GM18873 (cell line): Measurements from ENCODE around the gene MAP4K3.
A peak's percentile ranks its signal among the peaks of the same experiment; 100 is the strongest.

Experiments
- ATAC-seq: cut with Tn5 transposase; IDR thresholded peaks from one replicate; pipeline ENCODE4 v1.9.1; 2021; ENCODE audit warnings: mild to moderate bottlenecking, moderate library complexity, moderate number of reproducible peaks; ENCODE audit not compliant: unreplicated experiment, low FRiP score

MAP4K3 gene

GRCh38 chr2:39320162-39320561, 116.9 kb downstream of the MAP4K3 start:
- no peak for ATAC-seq

- ATAC-seq = no peak
These were observed 123.5 kb downstream of the MAP4K3 start for GRCh38 chr2:39313575-39313974.

- no peak for ATAC-seq
These were observed 125.6 kb downstream of the MAP4K3 start for GRCh38 chr2:39311469-39311868.

- no peak for ATAC-seq
These were observed 128.3 kb downstream of the MAP4K3 start for GRCh38 chr2:39308778-39309177.

- ATAC-seq = no peak
These were observed 130.5 kb downstream of the MAP4K3 start for GRCh38 chr2:39306626-39307025.

- no peak for ATAC-seq
These were observed 132.4 kb downstream of the MAP4K3 start for GRCh38 chr2:39304729-39305128.

GRCh38 chr2:39304200-39304599, 132.9 kb downstream of the MAP4K3 start:
- no peak for ATAC-seq

- ATAC-seq = no peak
These were observed 135.7 kb downstream of the MAP4K3 start for GRCh38 chr2:39301352-39301751.

- ATAC-seq = no peak
These were observed 136.8 kb downstream of the MAP4K3 start for GRCh38 chr2:39300044-39300978.

GRCh38 chr2:39290433-39290832, 146.7 kb downstream of the MAP4K3 start:
- ATAC-seq = no peak

- no peak for ATAC-seq
These were observed 147.5 kb downstream of the MAP4K3 start for GRCh38 chr2:39289609-39290008.

GRCh38 chr2:39283561-39283960, 153.5 kb downstream of the MAP4K3 start:
- no peak for ATAC-seq

GRCh38 chr2:39281391-39281790, 155.7 kb downstream of the MAP4K3 start:
- ATAC-seq = no peak

GRCh38 chr2:39275016-39275415, 162.1 kb downstream of the MAP4K3 start:
- ATAC-seq = no peak

- ATAC-seq = no peak
These were observed 167.1 kb downstream of the MAP4K3 start for GRCh38 chr2:39269941-39270340.

- no peak for ATAC-seq
These were observed 170.1 kb downstream of the MAP4K3 start for GRCh38 chr2:39266916-39267434.

- no peak for ATAC-seq
These were observed 170.8 kb downstream of the MAP4K3 start for GRCh38 chr2:39266139-39266805.

GRCh38 chr2:39265315-39265714, 171.8 kb downstream of the MAP4K3 start:
- no peak for ATAC-seq

- ATAC-seq = peak; percentile 71
These were observed 172.4 kb downstream of the MAP4K3 start for GRCh38 chr2:39264733-39265132.

GRCh38 chr2:39260087-39260486, 177.0 kb downstream of the MAP4K3 start:
- no peak for ATAC-seq

GRCh38 chr2:39256040-39256439, 181.0 kb downstream of the MAP4K3 start:
- ATAC-seq = no peak
